Progenitor cell of endocrine pancreas (in vitro differentiated cells): ENCODE results near the gene CHAD. TPM values are rescaled to one million over a fixed set of nuclear protein-coding genes. Genes with fewer than 3 reads are reported as not detected.

Source experiments
- DNase-seq: peaks from one replicate; pipeline ENCODE4 v3.0.0; 2021; ENCODE audit warnings: low spot score; ENCODE audit not compliant: unreplicated experiment
- H3K27ac Mint-ChIP-seq: 2 replicates; pipeline ENCODE4 v1.8.0; 2021; ENCODE audit warnings: mild to moderate bottlenecking, moderate library complexity, mixed read lengths
- H3K27me3 Mint-ChIP-seq: 2 replicates; pipeline ENCODE4 v1.8.0; 2021; ENCODE audit warnings: mixed read lengths
- H3K36me3 Mint-ChIP-seq: 2 replicates; pipeline ENCODE4 v1.8.0; 2022; ENCODE audit warnings: mixed read lengths; ENCODE audit not compliant: insufficient read depth
- H3K4me1 Mint-ChIP-seq: 2 replicates; pipeline ENCODE4 v1.8.0; 2021; ENCODE audit warnings: low read depth, mixed read lengths
- H3K4me3 Mint-ChIP-seq: 2 replicates; pipeline ENCODE4 v1.8.0; 2021; ENCODE audit warnings: low read depth, mild to moderate bottlenecking, moderate library complexity, mixed read lengths
- H3K9me3 Mint-ChIP-seq: 2 replicates; pipeline ENCODE4 v1.8.0; 2021; ENCODE audit warnings: low read depth, mixed read lengths
- total RNA-seq: library from RNA; stranded (reverse); gene quantifications from 2 replicates; pipeline ENCODE4 v1.2.1, GENCODE V29; 2021
- TF ChIP-seq, protein P1 (sequence below): fragments of 200-600 bp; sonication (generic); IDR thresholded peaks from one replicate; pipeline ENCODE4 v1.5.0; 2021; ENCODE audit warnings: antibody characterized with exemption, mild to moderate bottlenecking; ENCODE audit not compliant: unreplicated experiment

CHAD gene
- total RNA-seq, 1 donor from 2014 or later, result not detected

GRCh38 chr17:50499270-50499669 lies 30.6 kb upstream of the CHAD start:
- H3K9me3 Mint-ChIP-seq, result no peaks in the 10 kb centered on the region
- H3K4me3 Mint-ChIP-seq, result no peak overlapping the region
- no peaks in the 10 kb centered on the region for H3K36me3 Mint-ChIP-seq
- no peak overlapping the region for H3K27ac Mint-ChIP-seq
- TF ChIP-seq, protein P1, sequence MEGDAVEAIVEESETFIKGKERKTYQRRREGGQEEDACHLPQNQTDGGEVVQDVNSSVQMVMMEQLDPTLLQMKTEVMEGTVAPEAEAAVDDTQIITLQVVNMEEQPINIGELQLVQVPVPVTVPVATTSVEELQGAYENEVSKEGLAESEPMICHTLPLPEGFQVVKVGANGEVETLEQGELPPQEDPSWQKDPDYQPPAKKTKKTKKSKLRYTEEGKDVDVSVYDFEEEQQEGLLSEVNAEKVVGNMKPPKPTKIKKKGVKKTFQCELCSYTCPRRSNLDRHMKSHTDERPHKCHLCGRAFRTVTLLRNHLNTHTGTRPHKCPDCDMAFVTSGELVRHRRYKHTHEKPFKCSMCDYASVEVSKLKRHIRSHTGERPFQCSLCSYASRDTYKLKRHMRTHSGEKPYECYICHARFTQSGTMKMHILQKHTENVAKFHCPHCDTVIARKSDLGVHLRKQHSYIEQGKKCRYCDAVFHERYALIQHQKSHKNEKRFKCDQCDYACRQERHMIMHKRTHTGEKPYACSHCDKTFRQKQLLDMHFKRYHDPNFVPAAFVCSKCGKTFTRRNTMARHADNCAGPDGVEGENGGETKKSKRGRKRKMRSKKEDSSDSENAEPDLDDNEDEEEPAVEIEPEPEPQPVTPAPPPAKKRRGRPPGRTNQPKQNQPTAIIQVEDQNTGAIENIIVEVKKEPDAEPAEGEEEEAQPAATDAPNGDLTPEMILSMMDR, result no peak
- H3K4me1 Mint-ChIP-seq, result no peaks in the 10 kb centered on the region
- no peak for DNase-seq
- peaks cover 11% of the 10 kb centered on the region for H3K27me3 Mint-ChIP-seq

DNA sequence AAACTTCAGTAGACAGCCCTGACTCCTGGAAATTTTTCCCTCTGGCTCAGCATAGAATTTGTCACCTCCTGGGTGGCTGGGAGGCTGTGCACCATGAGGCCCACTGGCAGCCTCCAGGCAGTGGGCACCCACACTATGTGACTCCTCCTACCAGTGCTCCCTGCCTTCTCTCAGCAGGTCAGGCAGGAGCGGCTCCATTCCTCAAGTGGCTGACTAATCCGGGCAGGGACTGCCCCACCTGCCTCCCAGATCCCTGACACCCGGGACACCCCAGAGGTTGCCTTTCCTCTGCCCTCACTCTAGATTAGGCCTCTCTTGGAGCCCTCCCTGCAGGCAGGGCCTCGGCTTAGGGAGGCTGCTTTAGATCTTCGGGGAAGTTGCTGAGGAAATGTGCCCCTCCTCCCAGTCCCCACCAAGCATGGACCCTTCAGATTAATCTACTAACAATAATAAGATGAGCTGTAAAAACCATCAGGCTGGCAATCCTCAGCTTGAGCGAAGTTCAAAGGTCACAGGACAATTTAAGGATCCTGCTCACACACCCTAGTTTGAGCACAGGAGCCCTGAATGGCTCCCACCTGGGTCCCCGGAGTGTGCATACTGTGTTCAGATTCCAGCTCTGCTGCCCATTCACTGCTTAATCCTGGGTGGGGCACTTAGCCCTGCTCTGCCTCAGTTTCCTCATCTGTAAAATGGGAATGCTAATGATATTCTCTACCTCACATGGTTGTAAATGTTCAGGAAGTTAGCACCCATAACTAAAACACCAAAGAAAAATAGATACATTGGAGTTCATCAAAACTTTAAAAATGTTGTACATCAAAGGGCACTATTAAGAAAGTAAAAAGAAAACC lies 29.6 kb upstream of the CHAD start:
- no peak for DNase-seq
- H3K4me3 Mint-ChIP-seq, result no peak overlapping the region
- H3K27me3 Mint-ChIP-seq, result peaks cover 6% of the 10 kb centered on the region
- H3K4me1 Mint-ChIP-seq, result peaks cover 2% of the 10 kb centered on the region
- no peaks in the 10 kb centered on the region for H3K36me3 Mint-ChIP-seq
- TF ChIP-seq, protein P1, result no peak
- H3K9me3 Mint-ChIP-seq, result no peaks in the 10 kb centered on the region
- no peak overlapping the region for H3K27ac Mint-ChIP-seq

DNA sequence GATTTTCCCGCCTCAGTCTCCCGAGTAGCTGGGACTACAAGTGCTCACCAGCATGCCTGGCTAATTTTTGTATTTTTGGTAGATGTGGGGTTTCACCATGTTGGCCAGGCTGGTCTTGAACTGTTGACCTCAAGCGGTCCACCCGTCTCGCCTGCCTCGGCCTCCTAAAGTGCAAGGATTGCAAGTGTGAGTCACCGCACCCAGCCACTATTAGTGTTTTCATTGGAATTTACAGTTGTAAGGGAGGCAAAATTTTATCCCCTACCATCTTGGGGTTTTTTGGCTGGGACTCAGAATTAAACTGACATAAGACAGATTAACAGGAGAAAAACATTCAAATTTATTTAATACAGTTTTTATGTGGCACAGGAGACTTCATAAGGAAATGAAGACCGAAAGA lies 27.2 kb upstream of the CHAD start:
- no peak for DNase-seq
- TF ChIP-seq, protein P1, result no peak
- H3K27ac Mint-ChIP-seq, result no peak overlapping the region
- no peaks in the 10 kb centered on the region for H3K27me3 Mint-ChIP-seq
- H3K9me3 Mint-ChIP-seq, result no peaks in the 10 kb centered on the region
- H3K4me1 Mint-ChIP-seq, result peaks cover 2% of the 10 kb centered on the region
- H3K4me3 Mint-ChIP-seq, result no peak overlapping the region
- H3K36me3 Mint-ChIP-seq, result no peaks in the 10 kb centered on the region

DNA sequence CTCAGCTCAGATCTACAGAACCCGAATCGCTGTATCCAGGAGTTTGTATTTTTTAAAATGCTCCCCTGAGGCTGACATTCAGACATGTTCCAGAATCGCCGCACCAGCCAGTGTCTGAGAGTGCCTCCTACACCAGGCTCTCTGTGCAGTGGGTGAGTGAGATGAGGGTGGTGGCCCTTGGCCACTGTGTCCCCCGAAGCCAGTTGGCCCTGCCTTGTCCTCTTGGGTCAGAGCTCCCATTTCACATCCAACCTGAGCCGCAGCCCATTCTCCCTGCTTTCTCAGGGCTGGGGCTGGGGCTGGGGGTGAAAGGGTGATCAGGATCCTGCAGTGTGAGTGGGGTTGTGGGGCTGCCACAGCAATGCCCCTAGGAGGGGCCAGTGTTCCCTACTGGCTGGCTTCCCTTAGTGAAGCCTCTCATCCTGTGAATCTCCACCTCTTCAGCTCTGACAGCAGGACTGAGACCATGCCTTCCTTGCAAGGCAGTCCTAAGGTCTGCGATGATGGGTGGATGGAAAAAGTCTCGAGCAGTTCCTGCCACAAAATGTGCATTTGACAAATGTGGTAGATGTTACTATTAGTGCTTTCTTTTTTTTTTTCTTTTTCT lies 26.6 kb upstream of the CHAD start:
- Mint-ChIP-seq H3K27ac (no peak overlapping the region), H3K4me3 (no peak overlapping the region), H3K27me3 (no peaks in the 10 kb centered on the region), H3K9me3 (no peaks in the 10 kb centered on the region), H3K4me1 (peaks cover 2% of the 10 kb centered on the region), H3K36me3 (no peaks in the 10 kb centered on the region)
- no peak for DNase-seq
- TF ChIP-seq, protein P1, result no peak

- H3K9me3 Mint-ChIP-seq, result no peaks in the 10 kb centered on the region
- H3K4me1 Mint-ChIP-seq, result peaks cover 2% of the 10 kb centered on the region
- TF ChIP-seq, protein P1, result no peak
- no peak for DNase-seq
- no peak overlapping the region for H3K27ac Mint-ChIP-seq
- no peaks in the 10 kb centered on the region for H3K36me3 Mint-ChIP-seq
- no peak overlapping the region for H3K4me3 Mint-ChIP-seq
- H3K27me3 Mint-ChIP-seq, result no peaks in the 10 kb centered on the region
Measured at GRCh38 chr17:50493744-50494143, 25.1 kb upstream of the CHAD start.
